HL-60 (cell line): Measurements from ENCODE around the gene SV2C.
"Not testable (repeated sequence)": the region's sequence is repeated elsewhere in the genome, so short reads cannot be mapped to it uniquely, and the experiment has no call there.

Experiments used
- DNase-seq, 2 experiments: peaks; one replicate each; pipeline ENCODE4 v3.0.0-alpha.2; 2010 to 2020; ENCODE audit warnings: low read depth in 1 of 2, low spot score in 1 of 2
- H3K27ac ChIP-seq: fragments of 250-450 bp; sonication (Bioruptor Pico); replicated peaks from 2 replicates; pipeline ENCODE4 v1.5.1; 2020; ENCODE audit warnings: mild to moderate bottlenecking, moderate library complexity
- H3K27me3 ChIP-seq: fragments of 250-450 bp; sonication (Bioruptor Pico); 2 replicates; pipeline ENCODE4 v1.5.1; 2021; ENCODE audit warnings: mild to moderate bottlenecking, moderate library complexity; ENCODE audit not compliant: insufficient read depth, poor library complexity, severe bottlenecking
- H3K4me3 ChIP-seq: replicated peaks from 2 replicates; pipeline ENCODE4 v1.5.1; 2011; ENCODE audit warnings: mild to moderate bottlenecking, control low read depth, low read length; ENCODE audit not compliant: insufficient read depth
- CTCF ChIP-seq: IDR thresholded peaks from one replicate; pipeline ENCODE4 v1.5.1; 2011; ENCODE audit warnings: low read length, control low read depth, inconsistent platforms; ENCODE audit not compliant: insufficient read depth
- GABPA ChIP-seq: IDR thresholded peaks from 2 replicates; pipeline ENCODE4 v1.6.1; 2012; ENCODE audit warnings: low read depth
- POLR2AphosphoS5 ChIP-seq: IDR thresholded peaks from 2 replicates; pipeline ENCODE4 v1.6.1; 2012; ENCODE audit warnings: low read depth
- REST ChIP-seq: IDR thresholded peaks from 2 replicates; pipeline ENCODE4 v1.6.1; 2012; ENCODE audit warnings: low read depth; ENCODE audit not compliant: insufficient replicate concordance
- SPI1 ChIP-seq: IDR thresholded peaks from 2 replicates; pipeline ENCODE4 v1.6.1; 2012; ENCODE audit warnings: low read depth, mild to moderate bottlenecking, borderline replicate concordance

SV2C gene

GRCh38 chr5:76314643-76315042 lies 231.5 kb downstream of the SV2C start:
- no peak for DNase-seq
- H3K4me3 ChIP-seq, result no peak overlapping the region
- no peak overlapping the region for H3K27ac ChIP-seq
- no peaks in the 10 kb centered on the region for H3K27me3 ChIP-seq
- TF ChIP-seq POLR2AphosphoS5 (no peak), CTCF (no peak), GABPA (no peak), REST (no peak), SPI1 (no peak)

- H3K27ac ChIP-seq, result no peak overlapping the region
- TF ChIP-seq POLR2AphosphoS5 (no peak), REST (no peak), SPI1 (no peak), GABPA (no peak)
- H3K4me3 ChIP-seq, result no peak overlapping the region
- DNase-seq, result no peak
- no peaks in the 10 kb centered on the region for H3K27me3 ChIP-seq
These were observed 236.5 kb downstream of the SV2C start for GRCh38 chr5:76319673-76320072.

- not testable (repeated sequence) for H3K4me3 ChIP-seq, DNase-seq
These were observed 240.3 kb downstream of the SV2C start for GRCh38 chr5:76323494-76323893.

GRCh38 chr5:76325326-76325725 lies 242.1 kb downstream of the SV2C start:
- no peak overlapping the region for H3K4me3 ChIP-seq
- no peak for DNase-seq
- H3K27ac ChIP-seq, result no peak overlapping the region
- TF ChIP-seq REST (no peak), CTCF (no peak), SPI1 (no peak), POLR2AphosphoS5 (no peak), GABPA (no peak)
- H3K27me3 ChIP-seq, result no peaks in the 10 kb centered on the region

More at GRCh38 chr5:76323494-76323893, 240.3 kb downstream of the SV2C start:
- not testable (repeated sequence) for H3K27me3 ChIP-seq, H3K27ac ChIP-seq
